HG02870 (cell line): ENCODE measurements around the gene MACROD2.

Experiments
- ATAC-seq: cut with Tn5 transposase; IDR thresholded peaks from one replicate; pipeline ENCODE4 v1.9.1; 2021; ENCODE audit warnings: mild to moderate bottlenecking, moderate library complexity; ENCODE audit not compliant: unreplicated experiment

The MACROD2 gene

DNA sequence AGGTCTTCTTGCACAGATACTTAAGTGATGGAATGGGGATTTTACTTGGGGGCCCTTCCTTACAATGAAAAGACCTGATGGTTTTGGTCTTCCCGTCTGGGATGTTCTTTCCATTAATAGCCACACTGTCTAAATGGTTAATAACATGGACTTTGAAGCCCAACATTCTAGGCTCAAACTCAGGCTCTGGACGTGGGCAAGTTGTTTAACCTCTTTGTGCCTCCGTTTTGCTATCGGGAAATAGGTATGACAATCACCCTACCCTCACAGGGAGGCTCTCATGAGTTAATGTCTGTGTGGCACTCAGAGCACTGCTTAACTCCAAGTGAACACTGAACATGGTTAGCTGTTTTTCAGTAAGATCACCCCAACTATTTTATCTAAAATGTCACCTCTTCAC is 702.8 kb downstream of the MACROD2 start:
- ATAC-seq = no peak

DNA sequence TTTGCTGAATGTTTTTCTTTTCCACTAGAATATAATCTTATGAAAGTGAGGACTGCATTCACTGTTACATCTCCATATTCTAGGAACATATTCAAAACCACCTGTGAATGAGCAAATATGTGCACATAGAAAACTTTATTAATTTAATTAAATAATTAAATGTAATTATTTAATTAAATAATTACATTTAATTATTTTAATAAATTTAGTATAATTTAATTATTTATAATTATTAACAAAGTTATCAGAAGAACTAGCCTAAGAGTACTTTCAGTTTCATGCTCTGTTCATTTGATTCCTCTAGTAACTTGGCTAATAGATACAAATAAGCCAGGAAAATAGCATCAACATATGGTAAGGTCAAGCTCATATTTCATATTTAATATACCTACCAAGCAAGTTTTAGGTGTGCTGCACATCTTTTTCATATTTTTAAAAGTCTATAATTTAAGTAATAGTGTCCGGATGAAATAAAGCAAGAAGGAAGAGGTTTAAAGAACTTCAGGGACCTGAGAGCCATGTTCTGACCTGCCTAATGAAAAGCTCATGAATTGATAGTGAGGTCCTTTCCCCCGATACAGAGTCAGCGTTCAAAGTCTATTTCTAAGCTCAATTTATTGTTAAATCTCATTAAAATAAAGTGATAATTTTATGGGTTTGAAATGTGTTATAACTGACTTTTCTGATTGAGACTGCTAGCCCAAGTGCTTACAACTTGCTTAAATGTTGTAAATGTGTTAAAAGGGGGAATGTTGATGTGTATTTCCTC is 703.5 kb downstream of the MACROD2 start:
- ATAC-seq = no peak

GRCh38 chr20:14700639-14700960 is 705.3 kb downstream of the MACROD2 start:
- no peak for ATAC-seq

GRCh38 chr20:14701326-14701725 is 706.0 kb downstream of the MACROD2 start:
- ATAC-seq = no peak

GRCh38 chr20:14706555-14706954 is 711.2 kb downstream of the MACROD2 start:
- no peak for ATAC-seq

DNA sequence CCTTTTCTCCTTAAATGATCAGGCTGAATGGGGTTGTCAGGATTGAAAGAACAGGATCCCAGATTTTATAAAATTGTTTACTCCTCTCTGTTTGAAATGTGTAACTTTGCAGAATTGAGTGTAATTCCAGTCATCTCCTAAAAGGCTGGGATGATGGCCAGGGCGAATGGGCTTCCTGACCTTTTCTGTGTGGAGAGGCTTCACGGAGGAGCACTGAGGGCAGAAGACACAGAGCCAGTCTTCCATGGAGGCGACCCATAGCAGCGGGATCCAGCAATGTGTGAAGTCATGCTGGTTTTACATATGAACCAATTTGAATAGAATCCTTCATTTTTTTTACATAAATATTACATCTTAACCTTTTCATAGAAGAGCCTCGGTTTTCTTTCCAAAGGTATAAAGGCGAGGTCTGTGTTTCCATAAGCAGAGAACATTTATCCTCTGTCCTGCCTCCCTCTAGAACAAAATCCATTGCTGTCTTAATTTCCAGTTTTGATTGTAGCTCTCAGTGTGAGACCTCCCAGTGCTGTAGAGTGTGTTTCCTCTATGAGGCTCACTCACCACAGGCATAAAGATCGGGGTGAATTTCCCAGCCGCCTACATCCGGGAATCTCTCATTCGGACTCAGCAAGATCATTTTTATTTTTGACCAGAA is 711.8 kb downstream of the MACROD2 start:
- ATAC-seq = no peak

- ATAC-seq = no peak
Observed at GRCh38 chr20:14707865-14708596, 712.7 kb downstream of the MACROD2 start.

GRCh38 chr20:14709439-14709838 is 714.1 kb downstream of the MACROD2 start:
- no peak for ATAC-seq

DNA sequence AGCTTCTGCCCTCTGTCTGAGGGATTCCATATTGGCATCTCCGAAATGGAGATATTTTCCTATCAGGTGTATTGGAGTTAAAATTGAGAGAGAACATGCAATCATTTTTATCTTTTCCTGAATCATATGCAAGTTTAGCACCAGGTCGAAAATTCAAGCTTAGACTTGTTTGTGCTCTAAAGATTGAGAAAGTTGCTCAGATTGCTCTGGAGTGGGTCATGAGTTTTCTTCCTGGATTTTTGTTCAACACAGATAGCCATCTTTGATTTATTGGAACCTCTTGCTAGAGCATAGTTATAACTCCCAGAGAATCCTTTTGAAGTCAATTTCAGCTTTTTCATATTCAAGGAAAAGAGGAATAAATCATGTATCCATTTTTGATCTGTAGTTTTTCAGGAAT is 715.6 kb downstream of the MACROD2 start:
- ATAC-seq = no peak

- no peak for ATAC-seq
Observed at GRCh38 chr20:14711652-14712051, 716.3 kb downstream of the MACROD2 start.

DNA sequence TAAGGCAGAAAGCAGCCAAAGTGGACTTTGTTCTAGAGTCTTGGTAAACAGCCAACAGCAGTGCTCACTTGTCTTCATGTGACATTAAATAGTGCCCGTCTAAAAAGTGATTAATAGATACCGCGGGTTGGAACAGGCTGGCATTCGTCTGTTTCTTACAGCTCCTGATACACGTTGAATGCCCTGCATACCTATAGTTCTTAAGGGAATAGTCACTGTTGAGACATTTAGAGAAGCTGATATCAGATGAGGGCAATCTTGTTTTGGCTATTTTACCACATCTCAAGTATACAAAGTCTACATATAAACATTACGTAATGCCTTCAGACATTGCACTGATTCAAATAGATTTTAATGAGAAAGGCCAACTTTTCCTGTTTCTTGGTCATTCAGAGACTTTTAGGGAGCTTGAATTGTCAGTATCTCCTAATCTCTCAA is 717.0 kb downstream of the MACROD2 start:
- no peak for ATAC-seq

- no peak for ATAC-seq
Observed at GRCh38 chr20:14715400-14715799, 720.1 kb downstream of the MACROD2 start.

DNA sequence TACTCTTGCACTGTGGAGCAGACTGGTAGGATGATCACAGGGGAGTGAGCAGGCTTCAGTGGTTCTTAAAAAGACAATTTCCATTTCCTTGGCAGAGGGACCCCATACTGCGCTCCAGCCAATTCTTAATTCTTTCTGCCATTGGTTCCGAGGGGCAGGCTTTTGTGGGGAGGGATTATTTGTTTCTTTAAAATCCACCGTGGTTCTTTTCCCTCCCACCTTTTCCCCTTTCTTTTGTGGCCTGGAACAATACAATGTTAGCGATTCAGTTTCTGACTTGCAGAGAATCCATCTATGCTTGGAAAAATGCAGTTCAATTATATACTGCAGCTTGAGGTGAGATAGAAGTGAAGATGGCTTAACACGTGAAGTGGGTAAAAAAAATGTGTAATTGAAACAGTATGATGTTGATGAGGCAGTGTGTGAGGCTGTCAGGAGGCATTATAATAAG is 721.1 kb downstream of the MACROD2 start:
- no peak for ATAC-seq

- ATAC-seq = peak; percentile 68
Observed at GRCh38 chr20:14717134-14717999, 722.1 kb downstream of the MACROD2 start.

DNA sequence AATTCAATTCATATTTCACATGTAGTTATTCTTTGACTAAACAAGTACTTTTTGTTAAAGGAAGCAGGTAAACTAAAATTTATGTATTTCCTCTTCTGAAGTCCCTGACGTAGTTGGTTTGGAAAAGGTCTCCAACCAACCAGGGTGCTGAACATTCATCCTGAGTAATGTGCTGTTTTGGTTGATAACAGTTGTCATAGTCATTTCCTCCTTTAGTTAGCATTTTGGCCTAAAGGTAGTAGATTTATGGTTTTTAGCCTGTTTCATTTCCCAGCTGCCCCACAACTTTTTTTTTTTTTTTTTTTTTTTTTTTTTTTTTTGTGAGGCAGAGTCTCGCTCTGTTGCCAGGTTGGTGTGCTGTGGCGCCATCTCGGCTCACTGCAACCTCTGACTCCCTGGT is 724.9 kb downstream of the MACROD2 start:
- no peak for ATAC-seq

- no peak for ATAC-seq
Observed at GRCh38 chr20:14721926-14722452, 726.7 kb downstream of the MACROD2 start.

GRCh38 chr20:14723614-14724013 is 728.3 kb downstream of the MACROD2 start:
- ATAC-seq = peak; percentile 51

DNA sequence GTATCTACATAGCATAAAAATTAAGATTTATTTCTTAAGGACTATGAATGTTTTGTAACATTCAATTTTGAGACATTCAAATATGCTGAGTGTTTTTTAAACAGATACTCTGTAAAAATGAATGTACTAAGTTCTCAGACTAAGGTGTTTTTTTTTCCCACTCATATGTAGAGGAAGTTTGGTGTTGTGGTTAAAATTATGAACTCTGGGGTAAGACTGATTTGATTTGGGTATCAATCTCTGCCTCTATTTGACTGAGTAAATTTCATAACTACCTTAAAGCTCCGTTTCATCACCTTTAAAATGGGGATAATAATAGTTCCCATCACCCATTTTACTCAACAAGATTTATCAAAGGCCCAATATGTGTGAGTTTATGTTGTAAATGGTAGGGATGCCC is 728.7 kb downstream of the MACROD2 start:
- peak; percentile 46 for ATAC-seq

DNA sequence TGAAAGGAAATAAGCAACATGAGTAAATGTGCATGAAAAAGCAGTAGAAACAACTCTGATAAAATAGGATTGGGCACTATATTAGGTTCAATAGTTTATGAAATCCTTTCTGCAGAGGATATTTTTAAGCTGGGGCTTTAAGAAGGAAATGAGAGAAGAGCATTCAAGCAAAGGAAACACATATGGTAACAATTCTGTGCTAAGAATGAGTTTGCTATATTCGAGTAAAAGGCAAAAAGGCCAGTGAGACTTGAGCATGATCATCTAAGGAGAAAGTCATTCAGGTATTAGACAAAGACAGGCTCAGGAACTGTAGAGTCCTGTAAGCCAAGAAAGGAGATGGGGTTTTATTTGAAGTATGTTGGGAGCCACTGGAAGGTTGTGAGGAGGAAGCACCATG is 729.2 kb downstream of the MACROD2 start:
- peak; percentile 53 for ATAC-seq

- ATAC-seq = no peak
Observed at GRCh38 chr20:14726591-14726990, 731.3 kb downstream of the MACROD2 start.
